ENCODE results near the gene THOC6. TPM values are rescaled to one million over a fixed set of nuclear protein-coding genes. Genes with fewer than 3 reads are reported as not detected.
A peak's percentile ranks its signal among the peaks of the same experiment; 100 is the strongest.

THOC6 gene
- total RNA-seq, 1 donor from 2014 or later, result 27.4 TPM

- Mint-ChIP-seq H3K4me3 (ENCODE audit: unreplicated experiment) (peak overlapping the region; percentile 25), H3K4me1 (ENCODE audit: low read depth) (peaks cover 3% of the 10 kb centered on the region), H3K27me3 (ENCODE audit: low read depth) (peaks cover 19% of the 10 kb centered on the region), H3K36me3 (ENCODE audit: low read depth) (no peaks in the 10 kb centered on the region), H3K9me3 (ENCODE audit: low read depth) (no peaks in the 10 kb centered on the region), H3K27ac (ENCODE audit: unreplicated experiment) (no peak overlapping the region)
- DNase-seq (ENCODE audit: low spot score), result no peak
- TF ChIP-seq CTCF (IDR thresholded peaks at IDR 0.05), result peak; percentile 75
Measured at GRCh38 chr16:3003582-3004270, 20.1 kb upstream of the THOC6 start.

DNA sequence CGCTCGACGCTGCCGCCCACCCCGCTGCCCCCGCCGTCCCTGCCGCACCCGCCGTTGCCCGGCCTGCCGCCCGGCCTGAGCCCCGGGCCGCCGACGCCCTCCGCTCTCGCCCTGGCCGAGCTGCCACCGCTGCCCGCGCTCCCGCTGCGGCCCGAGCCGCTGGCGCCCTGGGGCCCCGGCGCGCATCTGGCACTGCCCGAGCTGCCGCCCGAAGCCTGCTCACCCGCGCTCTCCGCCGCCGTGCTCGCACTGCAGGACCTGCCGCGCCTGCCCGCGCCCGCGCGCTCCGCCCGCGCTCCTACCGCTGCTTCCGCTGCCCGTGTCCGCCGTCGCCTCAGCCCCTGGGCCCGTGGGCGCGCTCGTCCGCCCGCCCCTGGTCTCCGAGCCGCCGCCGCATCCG lies 19.5 kb upstream of the THOC6 start:
- DNase-seq (ENCODE audit: low spot score), result no peak
- no peak for TF ChIP-seq CTCF (IDR thresholded peaks at IDR 0.05)
- no peak overlapping the region for H3K4me3 Mint-ChIP-seq (ENCODE audit: unreplicated experiment)
- no peaks in the 10 kb centered on the region for H3K36me3 Mint-ChIP-seq (ENCODE audit: low read depth)
- H3K27ac Mint-ChIP-seq (ENCODE audit: unreplicated experiment), result no peak overlapping the region
- H3K4me1 Mint-ChIP-seq (ENCODE audit: low read depth), result peaks cover 3% of the 10 kb centered on the region
- H3K9me3 Mint-ChIP-seq (ENCODE audit: low read depth), result no peaks in the 10 kb centered on the region
- peaks cover 19% of the 10 kb centered on the region for H3K27me3 Mint-ChIP-seq (ENCODE audit: low read depth)

GRCh38 chr16:3004781-3005284 lies 19.0 kb upstream of the THOC6 start:
- Mint-ChIP-seq H3K27me3 (ENCODE audit: low read depth) (peaks cover 19% of the 10 kb centered on the region), H3K27ac (ENCODE audit: unreplicated experiment) (no peak overlapping the region), H3K36me3 (ENCODE audit: low read depth) (no peaks in the 10 kb centered on the region), H3K9me3 (ENCODE audit: low read depth) (no peaks in the 10 kb centered on the region), H3K4me1 (ENCODE audit: low read depth) (peaks cover 3% of the 10 kb centered on the region), H3K4me3 (ENCODE audit: unreplicated experiment) (peak overlapping the region; percentile 55)
- DNase-seq (ENCODE audit: low spot score), result no peak
- TF ChIP-seq CTCF (IDR thresholded peaks at IDR 0.05), result no peak

DNA sequence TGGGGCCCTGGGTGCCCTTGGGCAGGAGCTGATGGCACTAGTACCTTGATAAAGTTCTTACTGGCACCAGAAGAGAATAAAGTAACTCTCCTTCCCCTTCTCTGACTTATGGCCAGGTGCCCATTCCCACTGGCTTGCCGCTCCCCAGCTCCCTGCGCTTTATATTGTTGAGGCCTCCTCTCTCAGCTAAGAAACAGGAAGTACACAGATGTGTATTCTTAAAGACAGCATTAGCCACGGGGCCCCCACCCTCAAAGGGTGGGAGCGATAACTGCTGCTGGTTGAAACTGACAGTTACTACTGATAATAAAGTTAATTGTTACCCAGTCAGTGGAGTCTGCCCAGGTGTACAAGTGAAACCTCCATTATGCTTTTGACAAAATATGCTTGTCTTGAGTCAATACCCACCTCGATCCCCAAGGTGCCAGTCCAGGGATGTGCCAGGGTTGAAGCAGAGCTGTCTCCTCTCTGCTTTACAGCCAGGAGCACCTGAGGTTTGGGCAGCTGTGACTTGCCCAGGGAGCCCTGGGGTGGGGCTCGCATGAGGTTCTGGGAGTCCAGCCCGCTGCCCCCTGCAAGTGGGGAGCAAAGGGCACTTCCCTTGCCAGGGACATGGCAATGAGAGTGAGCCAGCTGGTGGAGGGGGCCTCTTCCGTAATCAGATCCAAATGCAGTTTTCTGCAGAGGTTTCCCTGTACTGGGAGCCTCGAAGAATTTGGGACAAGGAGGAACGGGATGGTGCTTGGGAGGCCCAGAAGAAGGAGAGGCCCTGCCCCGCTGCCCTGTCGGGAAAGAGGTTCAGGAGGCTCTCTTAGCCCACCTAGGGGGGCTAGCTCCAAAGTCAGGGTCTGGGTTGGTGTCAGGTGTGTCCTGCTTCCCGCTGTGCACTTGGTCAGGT lies 16.5 kb upstream of the THOC6 start:
- no peak for DNase-seq (ENCODE audit: low spot score)
- Mint-ChIP-seq H3K9me3 (ENCODE audit: low read depth) (no peaks in the 10 kb centered on the region), H3K27me3 (ENCODE audit: low read depth) (peaks cover 21% of the 10 kb centered on the region), H3K4me3 (ENCODE audit: unreplicated experiment) (no peak overlapping the region), H3K4me1 (ENCODE audit: low read depth) (peaks cover 3% of the 10 kb centered on the region), H3K36me3 (ENCODE audit: low read depth) (no peaks in the 10 kb centered on the region), H3K27ac (ENCODE audit: unreplicated experiment) (no peak overlapping the region)
- TF ChIP-seq CTCF (IDR thresholded peaks at IDR 0.05), result no peak

DNA sequence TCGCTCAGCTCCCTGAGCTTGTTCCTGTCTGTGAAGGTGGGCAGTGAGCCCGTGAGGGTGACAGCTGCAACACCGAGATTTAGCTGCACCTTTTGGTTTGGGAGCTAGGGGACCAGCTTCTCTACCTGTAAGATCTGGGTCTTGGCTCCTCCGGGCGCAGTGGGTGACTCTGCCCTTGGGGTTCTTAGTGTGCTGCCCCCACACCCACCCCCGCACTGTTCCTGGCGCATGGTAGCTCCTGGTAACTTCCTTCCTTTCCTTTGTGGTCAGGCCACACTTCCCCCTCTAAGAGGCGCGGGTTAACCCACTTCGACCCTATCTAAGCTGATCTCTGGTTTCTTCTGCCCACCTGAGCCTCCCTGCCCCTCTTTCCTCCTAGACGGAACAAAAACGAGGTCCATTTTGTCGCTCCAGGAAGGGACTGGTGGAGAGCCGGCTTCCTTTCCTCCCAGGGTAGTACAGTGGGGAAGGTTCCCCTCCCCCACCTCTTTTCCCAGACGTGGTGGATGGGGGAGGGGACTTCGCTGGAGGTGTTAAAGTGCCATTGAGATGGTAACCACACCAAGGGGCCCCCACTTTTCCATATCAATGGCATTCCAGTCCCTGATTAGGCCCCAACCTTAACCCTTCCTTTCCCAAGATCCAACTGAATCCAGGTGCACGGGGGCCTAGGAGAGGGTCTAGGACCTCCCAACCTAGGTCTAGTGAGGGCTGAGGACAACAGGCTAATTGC lies 15.7 kb upstream of the THOC6 start:
- Mint-ChIP-seq H3K4me3 (ENCODE audit: unreplicated experiment) (no peak overlapping the region), H3K27ac (ENCODE audit: unreplicated experiment) (no peak overlapping the region)

More for the DNA sequence above, 15.7 kb upstream of the THOC6 start:
- no peaks in the 10 kb centered on the region for H3K9me3 Mint-ChIP-seq (ENCODE audit: low read depth)
- H3K36me3 Mint-ChIP-seq (ENCODE audit: low read depth), result no peaks in the 10 kb centered on the region
- H3K4me1 Mint-ChIP-seq (ENCODE audit: low read depth), result peaks cover 3% of the 10 kb centered on the region
- no peak for DNase-seq (ENCODE audit: low spot score)
- no peak for TF ChIP-seq CTCF (IDR thresholded peaks at IDR 0.05)
- peaks cover 28% of the 10 kb centered on the region for H3K27me3 Mint-ChIP-seq (ENCODE audit: low read depth)

All from chondrocyte (in vitro differentiated cells).